ENCODE measurements around the gene PINLYP. TPM values are rescaled to one million over a fixed set of nuclear protein-coding genes. Genes with fewer than 3 reads are reported as not detected.

The PINLYP gene
- total RNA-seq, 1 donor from 2014 or later: 12.6 TPM

- no peaks in the 10 kb centered on the region for H3K9me3 Mint-ChIP-seq
- no peak for DNase-seq (ENCODE audit: low spot score in 2 of 2, unreplicated experiment in 2 of 2)
- peaks cover 9% of the 10 kb centered on the region for H3K4me1 Mint-ChIP-seq
- no peak for TF ChIP-seq CTCF (IDR thresholded peaks at IDR 0.05; ENCODE audit: unreplicated experiment)
- peak overlapping the region; percentile 17 for H3K27ac Mint-ChIP-seq
- H3K4me3 Mint-ChIP-seq: no peak overlapping the region
- H3K36me3 Mint-ChIP-seq: peaks cover 36% of the 10 kb centered on the region
- no peaks in the 10 kb centered on the region for H3K27me3 Mint-ChIP-seq (ENCODE audit: low read depth)
Observed at GRCh38 chr19:43589277-43589676, 13.7 kb downstream of the PINLYP start.

- H3K27ac Mint-ChIP-seq: peak overlapping the region; percentile 17
Observed at GRCh38 chr19:43589678-43590077, 14.1 kb downstream of the PINLYP start.

GRCh38 chr19:43591904-43592772 lies 16.5 kb downstream of the PINLYP start:
- H3K9me3 Mint-ChIP-seq: no peaks in the 10 kb centered on the region
- no peak for TF ChIP-seq CTCF (IDR thresholded peaks at IDR 0.05; ENCODE audit: unreplicated experiment)
- no peaks in the 10 kb centered on the region for H3K27me3 Mint-ChIP-seq (ENCODE audit: low read depth)
- DNase-seq (ENCODE audit: low spot score in 2 of 2, unreplicated experiment in 2 of 2): no peak
- H3K36me3 Mint-ChIP-seq: peaks cover 17% of the 10 kb centered on the region
- H3K4me3 Mint-ChIP-seq: no peak overlapping the region
- H3K27ac Mint-ChIP-seq: no peak overlapping the region
- H3K4me1 Mint-ChIP-seq: peaks cover 19% of the 10 kb centered on the region

More at GRCh38 chr19:43589678-43590077, 14.1 kb downstream of the PINLYP start:
- Mint-ChIP-seq H3K9me3 (no peaks in the 10 kb centered on the region), H3K4me1 (peaks cover 9% of the 10 kb centered on the region), H3K36me3 (peaks cover 34% of the 10 kb centered on the region), H3K27me3 (ENCODE audit: low read depth) (no peaks in the 10 kb centered on the region), H3K4me3 (no peak overlapping the region)
- no peak for DNase-seq (ENCODE audit: low spot score in 2 of 2, unreplicated experiment in 2 of 2)
- TF ChIP-seq CTCF (IDR thresholded peaks at IDR 0.05; ENCODE audit: unreplicated experiment): no peak

GRCh38 chr19:43592800-43593350 lies 17.3 kb downstream of the PINLYP start:
- no peak overlapping the region for H3K4me3 Mint-ChIP-seq
- H3K4me1 Mint-ChIP-seq: peaks cover 26% of the 10 kb centered on the region
- no peaks in the 10 kb centered on the region for H3K9me3 Mint-ChIP-seq
- H3K36me3 Mint-ChIP-seq: peaks cover 17% of the 10 kb centered on the region
- no peak for TF ChIP-seq CTCF (IDR thresholded peaks at IDR 0.05; ENCODE audit: unreplicated experiment)
- no peak for DNase-seq (ENCODE audit: low spot score in 2 of 2, unreplicated experiment in 2 of 2)
- no peaks in the 10 kb centered on the region for H3K27me3 Mint-ChIP-seq (ENCODE audit: low read depth)
- peak overlapping the region; percentile 64 for H3K27ac Mint-ChIP-seq

GRCh38 chr19:43594081-43594697 lies 18.6 kb downstream of the PINLYP start:
- Mint-ChIP-seq H3K27ac (peak overlapping the region; percentile 81), H3K9me3 (no peaks in the 10 kb centered on the region), H3K4me1 (peaks cover 29% of the 10 kb centered on the region), H3K4me3 (peak overlapping the region; percentile 98), H3K36me3 (peaks cover 17% of the 10 kb centered on the region), H3K27me3 (ENCODE audit: low read depth) (no peaks in the 10 kb centered on the region)
- TF ChIP-seq CTCF (IDR thresholded peaks at IDR 0.05; ENCODE audit: unreplicated experiment): no peak
- no peak for DNase-seq (ENCODE audit: low spot score in 2 of 2, unreplicated experiment in 2 of 2)

Data from mesothelial cell of epicardium (in vitro differentiated cells).